Cardiac fibroblast (primary cell): ENCODE data around the gene POU2F2.

ENCODE experiments used
- DNase-seq, 2 donors: peaks; one replicate each; pipeline versions ENCODE4 v3.0.0 to v3.0.0-alpha.2; 2010; ENCODE audit warnings: low read depth in 2 of 2
- H3K4me3 ChIP-seq, 2 donors: replicated peaks in 1 of 2; 1 replicate in 1 of 2; 2 replicates in 1 of 2; pipeline ENCODE4 v1.5.1; 2011; ENCODE audit warnings: low read depth in 2 of 2, low read length in 2 of 2, mild to moderate bottlenecking in 2 of 2, moderate library complexity in 1 of 2
- CTCF ChIP-seq: IDR thresholded peaks from one replicate; pipeline ENCODE4 v1.5.1; 2011; ENCODE audit warnings: low read depth, mild to moderate bottlenecking, low read length, inconsistent platforms

The POU2F2 gene

GRCh38 chr19:42168206-42168605, 36.0 kb upstream of the POU2F2 start:
- no peak for DNase-seq
- H3K4me3 ChIP-seq: no peak overlapping the region
- no peak for TF ChIP-seq CTCF

- no peak overlapping the region for H3K4me3 ChIP-seq
- no peak for DNase-seq
- no peak for TF ChIP-seq CTCF
These were observed 34.1 kb upstream of the POU2F2 start for GRCh38 chr19:42166316-42166715.

- no peak overlapping the region for H3K4me3 ChIP-seq
- DNase-seq: no peak
- no peak for TF ChIP-seq CTCF
These were observed 32.9 kb upstream of the POU2F2 start for GRCh38 chr19:42165146-42165545.

- TF ChIP-seq CTCF: no peak
- H3K4me3 ChIP-seq: no peak overlapping the region
- no peak for DNase-seq
These were observed 29.5 kb upstream of the POU2F2 start for GRCh38 chr19:42161616-42162263.

GRCh38 chr19:42159942-42160341, 27.7 kb upstream of the POU2F2 start:
- no peak overlapping the region for H3K4me3 ChIP-seq
- DNase-seq: no peak
- TF ChIP-seq CTCF: no peak

- peak in 1 of 2 donors; percentile 44 for DNase-seq
- no peak for TF ChIP-seq CTCF
These were observed 26.7 kb upstream of the POU2F2 start for GRCh38 chr19:42158926-42159325.

GRCh38 chr19:42156571-42156970, 24.3 kb upstream of the POU2F2 start:
- no peak for TF ChIP-seq CTCF
- DNase-seq: no peak

More at GRCh38 chr19:42158926-42159325, 26.7 kb upstream of the POU2F2 start:
- no peak overlapping the region for H3K4me3 ChIP-seq

More at GRCh38 chr19:42156571-42156970, 24.3 kb upstream of the POU2F2 start:
- H3K4me3 ChIP-seq: no peak overlapping the region
